ENCODE results near the gene NAV3. TPM values are rescaled to one million over a fixed set of nuclear protein-coding genes. Genes with fewer than 3 reads are reported as not detected.

NAV3 gene
- total RNA-seq, 2 donors from 2014 or later, result 0.20 to 1.9 TPM

DNA sequence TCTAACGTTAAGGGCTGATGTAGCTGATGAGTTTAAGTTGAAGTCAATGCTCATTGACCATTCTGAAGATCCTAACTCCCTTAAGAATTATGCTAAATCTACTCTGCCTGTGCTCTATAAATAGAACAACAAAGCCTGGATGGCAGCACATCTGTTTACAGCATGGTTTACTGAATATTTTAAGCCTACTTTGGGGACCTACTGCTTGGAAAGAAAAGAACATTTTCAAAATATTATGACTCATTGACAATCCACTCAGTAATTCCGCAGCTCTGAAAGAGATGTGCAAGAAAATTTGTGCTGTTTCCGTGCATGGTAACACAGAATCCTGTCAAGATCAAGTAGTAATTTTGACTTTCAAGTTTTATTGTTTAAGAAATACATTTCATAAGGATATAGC lies 35.0 kb upstream of the NAV3 start:
- Histone ChIP-seq H3K36me3 (ENCODE audit: control insufficient read depth, insufficient read depth, low read length) (no peaks in the 10 kb centered on the region), H3K9me3 (ENCODE audit: control insufficient read depth, low read length) (no peaks in the 10 kb centered on the region), H3K27ac (ENCODE audit: low read depth, low read length) (no peak overlapping the region), H3K9ac (ENCODE audit: extremely low read depth, low read length, poor library complexity, severe bottlenecking) (no peak overlapping the region), H3K27me3 (ENCODE audit: control insufficient read depth, insufficient read depth, low read length, poor library complexity, severe bottlenecking) (no peaks in the 10 kb centered on the region), H3K4me3 (ENCODE audit: low read length) (no peak overlapping the region), H3K4me1 (ENCODE audit: control insufficient read depth, insufficient read depth, low read length) (no peaks in the 10 kb centered on the region)
- H3K27me3 Mint-ChIP-seq (ENCODE audit: insufficient read depth), result no peaks in the 10 kb centered on the region
- H3K4me3 Mint-ChIP-seq, result no peak overlapping the region
- no peaks in the 10 kb centered on the region for H3K36me3 Mint-ChIP-seq (ENCODE audit: low read depth)
- TF ChIP-seq, protein P1, sequence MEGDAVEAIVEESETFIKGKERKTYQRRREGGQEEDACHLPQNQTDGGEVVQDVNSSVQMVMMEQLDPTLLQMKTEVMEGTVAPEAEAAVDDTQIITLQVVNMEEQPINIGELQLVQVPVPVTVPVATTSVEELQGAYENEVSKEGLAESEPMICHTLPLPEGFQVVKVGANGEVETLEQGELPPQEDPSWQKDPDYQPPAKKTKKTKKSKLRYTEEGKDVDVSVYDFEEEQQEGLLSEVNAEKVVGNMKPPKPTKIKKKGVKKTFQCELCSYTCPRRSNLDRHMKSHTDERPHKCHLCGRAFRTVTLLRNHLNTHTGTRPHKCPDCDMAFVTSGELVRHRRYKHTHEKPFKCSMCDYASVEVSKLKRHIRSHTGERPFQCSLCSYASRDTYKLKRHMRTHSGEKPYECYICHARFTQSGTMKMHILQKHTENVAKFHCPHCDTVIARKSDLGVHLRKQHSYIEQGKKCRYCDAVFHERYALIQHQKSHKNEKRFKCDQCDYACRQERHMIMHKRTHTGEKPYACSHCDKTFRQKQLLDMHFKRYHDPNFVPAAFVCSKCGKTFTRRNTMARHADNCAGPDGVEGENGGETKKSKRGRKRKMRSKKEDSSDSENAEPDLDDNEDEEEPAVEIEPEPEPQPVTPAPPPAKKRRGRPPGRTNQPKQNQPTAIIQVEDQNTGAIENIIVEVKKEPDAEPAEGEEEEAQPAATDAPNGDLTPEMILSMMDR (conservative IDR thresholded peaks at IDR 0.05), result no peak
- WGBS, 2 experiments (ENCODE audit: insufficient coverage in 1 of 2, insufficient read length in 1 of 2), result 86 to 90% methylated on average over 1 to 3 of the region's 3 CpGs
- no peak overlapping the region for H3K27ac Mint-ChIP-seq
- no peaks in the 10 kb centered on the region for H3K9me3 Mint-ChIP-seq
- no peaks in the 10 kb centered on the region for H3K4me1 Mint-ChIP-seq
- no peak for DNase-seq

- Histone ChIP-seq H3K27ac (ENCODE audit: low read depth, low read length) (no peak overlapping the region), H3K4me1 (ENCODE audit: control insufficient read depth, insufficient read depth, low read length) (no peaks in the 10 kb centered on the region), H3K4me3 (ENCODE audit: low read length) (no peak overlapping the region), H3K9me3 (ENCODE audit: control insufficient read depth, low read length) (no peaks in the 10 kb centered on the region), H3K9ac (ENCODE audit: extremely low read depth, low read length, poor library complexity, severe bottlenecking) (no peak overlapping the region), H3K27me3 (ENCODE audit: control insufficient read depth, insufficient read depth, low read length, poor library complexity, severe bottlenecking) (no peaks in the 10 kb centered on the region), H3K36me3 (ENCODE audit: control insufficient read depth, insufficient read depth, low read length) (no peaks in the 10 kb centered on the region)
- Mint-ChIP-seq H3K36me3 (ENCODE audit: low read depth) (no peaks in the 10 kb centered on the region), H3K27me3 (ENCODE audit: insufficient read depth) (no peaks in the 10 kb centered on the region), H3K9me3 (no peaks in the 10 kb centered on the region), H3K27ac (no peak overlapping the region), H3K4me1 (no peaks in the 10 kb centered on the region), H3K4me3 (no peak overlapping the region)
- no peak for DNase-seq
- WGBS, 2 experiments (ENCODE audit: insufficient coverage in 1 of 2, insufficient read length in 1 of 2), result 100% methylated on average over 1 of the region's 1 CpG; no CpG with 5 or more reads in 1 of the 2 experiments
- TF ChIP-seq, protein P1 (conservative IDR thresholded peaks at IDR 0.05), result no peak
These were observed 33.9 kb upstream of the NAV3 start for GRCh38 chr12:77796775-77797174.

DNA sequence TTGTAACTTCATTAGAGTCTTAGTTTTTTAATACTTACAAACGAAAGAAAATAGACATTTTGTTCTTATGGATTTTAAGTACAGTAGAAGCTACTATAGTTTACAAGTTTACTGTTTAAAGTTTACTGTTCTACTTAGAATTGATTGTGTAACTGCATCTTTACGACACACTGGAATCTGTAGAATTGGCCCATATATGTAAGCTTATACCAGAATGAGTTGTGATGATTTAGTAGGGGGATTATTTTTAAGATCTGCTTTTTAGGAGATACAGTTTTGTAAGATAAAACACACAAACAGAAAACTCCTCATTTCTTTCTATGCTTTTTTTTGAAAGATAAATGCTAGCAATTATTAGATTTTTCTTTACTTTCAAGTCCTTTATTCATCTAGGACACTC lies 30.2 kb upstream of the NAV3 start:
- H3K36me3 Mint-ChIP-seq (ENCODE audit: low read depth), result no peaks in the 10 kb centered on the region
- no peaks in the 10 kb centered on the region for H3K27me3 Mint-ChIP-seq (ENCODE audit: insufficient read depth)
- Histone ChIP-seq H3K9ac (ENCODE audit: extremely low read depth, low read length, poor library complexity, severe bottlenecking) (no peak overlapping the region), H3K36me3 (ENCODE audit: control insufficient read depth, insufficient read depth, low read length) (no peaks in the 10 kb centered on the region), H3K9me3 (ENCODE audit: control insufficient read depth, low read length) (no peaks in the 10 kb centered on the region), H3K27ac (ENCODE audit: low read depth, low read length) (no peak overlapping the region), H3K27me3 (ENCODE audit: control insufficient read depth, insufficient read depth, low read length, poor library complexity, severe bottlenecking) (no peaks in the 10 kb centered on the region), H3K4me3 (ENCODE audit: low read length) (no peak overlapping the region), H3K4me1 (ENCODE audit: control insufficient read depth, insufficient read depth, low read length) (no peaks in the 10 kb centered on the region)
- H3K4me1 Mint-ChIP-seq, result no peaks in the 10 kb centered on the region
- no peak overlapping the region for H3K4me3 Mint-ChIP-seq
- DNase-seq, result no peak
- H3K27ac Mint-ChIP-seq, result no peak overlapping the region
- 95 to 100% methylated on average over 1 of the region's 2 CpGs for WGBS, 2 experiments (ENCODE audit: insufficient coverage in 1 of 2, insufficient read length in 1 of 2)
- TF ChIP-seq, protein P1 (conservative IDR thresholded peaks at IDR 0.05), result no peak
- peaks cover 15% of the 10 kb centered on the region for H3K9me3 Mint-ChIP-seq
